Measurements from ENCODE around the gene NFU1. TPM values are rescaled to one million over a fixed set of nuclear protein-coding genes. Genes with fewer than 3 reads are reported as not detected.

The NFU1 gene
- total RNA-seq, result 61.7 and 66.8 TPM in 2 replicates

GRCh38 chr2:69436938-69437750 lies at the start of gene NFU1:
Gene NFU1 (minus strand): TSS chr2:69437435. CDS start chr2:69437422, 13 bp downstream.

GRCh38 chr2:69386789-69387734 lies 50.2 kb downstream of the NFU1 start, which contains the start of gene GFPT1:
Gene GFPT1 (minus strand): TSS chr2:69387227. CDS start chr2:69387071, 156 bp downstream.

Other genes with a start within 250 kb of the NFU1 start
- 30.3 and 46.1 TPM in 2 replicates for gene GFPT1, start 50.2 kb downstream of the NFU1 start, total RNA-seq
- 40.6 TPM in 2 replicates for gene AAK1, start 206.3 kb upstream of the NFU1 start, total RNA-seq

All from myometrial cell (primary cell).